GM19099 (cell line): ENCODE data around the gene CD84.

Source experiments
- POLR2A ChIP-seq: IDR thresholded peaks from 3 replicates; pipeline ENCODE4 v1.6.1; 2011; ENCODE audit warnings: low read depth; ENCODE audit not compliant: insufficient read length; ENCODE audit errors: extremely low read depth

CD84 gene

DNA sequence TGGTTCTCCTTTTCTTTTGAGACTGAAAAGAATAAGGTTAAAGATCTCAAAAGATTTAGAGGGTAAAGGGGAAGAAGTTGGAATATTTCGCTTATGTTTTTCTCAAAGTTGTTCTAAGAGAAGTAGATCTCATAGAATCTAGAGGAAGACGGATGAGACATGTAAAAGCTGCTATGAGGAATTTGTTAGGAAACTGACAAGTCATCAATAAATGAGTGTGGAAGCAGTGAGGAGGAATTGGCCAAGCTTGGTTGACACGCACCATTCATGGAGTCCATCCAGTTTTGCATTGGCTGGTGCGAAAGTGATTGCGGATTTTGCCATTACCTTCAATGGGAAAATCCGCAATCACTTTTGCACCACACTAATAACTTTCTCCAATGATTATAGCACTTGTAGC, 76.2 kb downstream of the CD84 start:
- no peak for TF ChIP-seq POLR2A

DNA sequence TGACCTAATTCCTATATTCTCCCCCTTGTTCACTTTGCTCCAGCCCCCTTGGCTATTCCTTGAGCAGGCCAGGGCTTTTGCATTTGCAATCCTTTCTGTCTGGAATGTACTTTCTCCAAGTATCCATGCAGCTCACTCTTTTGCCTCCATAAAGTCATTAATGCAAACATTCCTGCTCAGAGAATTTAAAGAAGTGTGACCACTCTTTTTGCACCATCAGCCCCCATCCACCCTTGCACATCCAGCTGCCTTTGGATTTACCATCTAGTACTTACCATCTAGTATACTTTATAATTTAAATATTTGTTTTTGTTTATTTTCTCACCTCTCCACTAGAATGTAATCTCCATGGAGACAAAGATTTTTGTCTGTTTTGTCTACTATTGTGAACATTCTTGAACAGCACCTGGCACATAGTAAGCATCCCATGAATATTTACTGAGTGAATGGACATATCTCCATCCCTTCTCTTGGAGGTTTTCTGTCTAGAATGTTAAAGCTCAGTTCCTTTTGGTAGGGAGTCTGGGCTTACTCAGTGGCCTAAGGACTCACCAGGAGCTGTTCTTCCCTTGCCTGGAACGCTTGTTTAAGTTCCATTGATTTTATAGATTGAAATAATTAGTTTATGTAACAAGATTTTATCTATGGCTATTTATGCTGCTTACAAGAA, 78.8 kb downstream of the CD84 start:
- no peak for TF ChIP-seq POLR2A

GRCh38 chr1:160499631-160500030, 79.7 kb downstream of the CD84 start:
- no peak for TF ChIP-seq POLR2A

GRCh38 chr1:160496334-160496733, 83.0 kb downstream of the CD84 start:
- no peak for TF ChIP-seq POLR2A

DNA sequence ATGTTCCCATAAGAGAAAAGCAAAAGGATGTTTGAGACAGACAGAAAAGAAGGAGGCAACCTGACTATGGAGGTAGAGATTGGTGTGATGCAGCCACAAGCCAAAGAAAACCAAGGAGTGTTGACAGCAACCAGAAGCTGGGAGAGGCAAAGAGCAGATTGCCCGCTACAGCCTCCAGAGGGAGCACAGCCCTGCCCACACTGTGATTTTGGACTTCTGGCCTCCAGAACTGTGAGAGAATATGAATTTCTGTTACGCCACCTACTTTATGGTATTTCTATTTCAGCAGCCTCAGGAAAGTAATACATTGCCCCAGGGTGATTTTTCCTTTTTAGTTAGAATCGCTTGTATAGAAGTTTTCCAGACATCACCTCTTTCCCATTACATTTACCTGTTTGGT, 84.7 kb downstream of the CD84 start:
- TF ChIP-seq POLR2A, result no peak

GRCh38 chr1:160492617-160493016, 86.7 kb downstream of the CD84 start:
- no peak for TF ChIP-seq POLR2A

DNA sequence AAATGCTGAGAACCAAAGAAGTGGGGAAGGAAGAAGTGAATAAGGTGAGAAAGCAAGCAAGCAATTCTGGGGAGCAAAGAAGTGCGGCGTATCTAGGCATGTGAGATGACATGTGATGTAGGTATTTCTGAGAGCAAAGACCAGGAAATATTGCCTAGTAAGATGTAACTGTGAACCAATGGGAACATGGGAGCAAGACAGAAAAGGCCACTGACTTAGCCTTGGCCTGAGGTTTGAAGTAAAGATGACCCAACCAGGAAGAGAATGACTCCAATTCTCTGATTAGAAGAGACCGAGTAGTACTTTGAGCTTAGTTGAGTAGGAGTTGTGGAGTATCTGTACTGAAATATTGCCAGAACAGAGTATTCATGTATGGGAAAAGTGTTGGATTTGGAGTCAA, 87.3 kb downstream of the CD84 start:
- no peak for TF ChIP-seq POLR2A
